ENCODE data around the gene FBXW9.

GRCh38 chr19:12726988-12727316 is 30.5 kb upstream of the FBXW9 start:
- no peak for TF ChIP-seq CTCF (IDR thresholded peaks at IDR 0.05; ENCODE audit: insufficient read depth, low read length, poor library complexity, severe bottlenecking)
- no peak for TF ChIP-seq EZH2phosphoT487 (conservative IDR thresholded peaks at IDR 0.05; ENCODE audit: low read length)
